Activated CD4-positive, alpha-beta T cell treated with anti-CD3 and anti-CD28 coated beads for 36 hours (primary cell): ENCODE results near the gene BOLA3. TPM values are rescaled to one million over a fixed set of nuclear protein-coding genes. Genes with fewer than 3 reads are reported as not detected.

Experiments
- ATAC-seq: fragments of 200-7000 bp; cut with Tn5 transposase; one replicate; pipeline ENCODE4 v1.10.0; 2021; ENCODE audit warnings: mild to moderate bottlenecking, moderate library complexity
- CTCF ChIA-PET: fragments of 350-600 bp; sonication (Branson Sonifier 250); formaldehyde crosslinking; loops from one replicate; lab custom pipeline; 2021; ENCODE audit warnings: antibody characterized with exemption; lab: Charles Lee
- POLR2A ChIA-PET: fragments of 350-600 bp; sonication (Branson Sonifier 250); formaldehyde crosslinking; loops from one replicate; lab custom pipeline; 2021; ENCODE audit warnings: antibody characterized with exemption, inconsistent platforms; lab: Charles Lee
- DNase-seq: peaks from one replicate; pipeline ENCODE4 v3.0.0-alpha.2; 2020
- H3K27ac Mint-ChIP-seq: one replicate; pipeline ENCODE4 v1.8.0; 2021; ENCODE audit warnings: mixed read lengths
- H3K27me3 Mint-ChIP-seq: one replicate; pipeline ENCODE4 v1.8.0; 2021; ENCODE audit warnings: mixed read lengths
- H3K36me3 Mint-ChIP-seq: one replicate; pipeline ENCODE4 v1.8.0; 2021; ENCODE audit warnings: low read depth, mixed read lengths
- H3K4me1 Mint-ChIP-seq: one replicate; pipeline ENCODE4 v1.8.0; 2021; ENCODE audit warnings: mixed read lengths
- H3K4me3 Mint-ChIP-seq: one replicate; pipeline ENCODE4 v1.8.0; 2021; ENCODE audit warnings: mild to moderate bottlenecking, moderate library complexity, mixed read lengths
- H3K9me3 Mint-ChIP-seq: one replicate; pipeline ENCODE4 v1.8.0; 2021; ENCODE audit warnings: low read depth, mixed read lengths
- intact Hi-C, 2 experiments: fragments of 100-400 bp; cut with DNase I in 1 of 2; cut with micrococcal nuclease in 1 of 2; formaldehyde crosslinking; loops; one replicate each; pipeline versions ENCODE4 v1.14.2 to v1.15.1; 2022 to 2024; cut with DNase I, micrococcal nuclease
- total RNA-seq, 2 experiments: library from RNA; stranded (reverse); gene quantifications; one replicate each; pipeline ENCODE4 v1.2.3, GENCODE V29; 2021

The BOLA3 gene
- total RNA-seq, 2 experiments from 2014 or later = 119 to 130 TPM

GRCh38 chr2:74104839-74105238 lies 42.9 kb downstream of the BOLA3 start:
- peaks cover 12% of the 10 kb centered on the region for H3K36me3 Mint-ChIP-seq
- H3K9me3 Mint-ChIP-seq = no peaks in the 10 kb centered on the region
- no peak for ATAC-seq
- intact Hi-C loops = loop anchor here in 1 of 2 experiments (10.0 kb wide), 1 partner anchor 200 kb away; no protein-coding TSS in a partner anchor
- ChIA-PET CTCF (interaction anchor here (0.6 to 2.4 kb wide), 4 partner anchors 16 to 196 kb away, joined by 3 to 8 read pairs (median 3); no protein-coding TSS in a partner anchor), POLR2A (interaction anchor here (0.5 kb wide), 1 partner anchor 50 kb away, joined by 4 read pairs; no protein-coding TSS in a partner anchor)
- DNase-seq = no peak
- H3K4me1 Mint-ChIP-seq = no peaks in the 10 kb centered on the region
- H3K27me3 Mint-ChIP-seq = no peaks in the 10 kb centered on the region
- no peak overlapping the region for H3K4me3 Mint-ChIP-seq
- H3K27ac Mint-ChIP-seq = no peak overlapping the region

DNA sequence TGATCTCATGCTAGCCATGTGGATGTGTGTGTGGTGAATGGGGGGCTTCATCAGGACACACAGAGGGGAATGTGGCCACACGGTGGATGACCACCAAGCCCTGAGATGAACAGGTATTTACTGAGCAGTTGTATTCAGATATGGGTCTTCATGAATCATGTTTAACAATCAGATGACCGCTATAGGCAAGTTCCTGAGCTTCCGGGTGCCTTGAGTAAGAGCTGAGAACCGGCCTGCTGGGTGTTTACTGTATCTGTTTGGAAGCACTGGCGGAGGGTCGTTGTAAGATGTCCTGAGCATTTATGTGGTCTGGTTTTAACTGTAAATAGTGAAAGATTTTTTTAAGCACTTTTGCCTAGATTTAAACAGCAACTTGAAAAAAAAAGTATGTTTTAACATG lies 43.9 kb downstream of the BOLA3 start:
- Mint-ChIP-seq H3K9me3 (no peaks in the 10 kb centered on the region), H3K36me3 (peaks cover 22% of the 10 kb centered on the region), H3K27me3 (no peaks in the 10 kb centered on the region), H3K4me3 (no peak overlapping the region), H3K27ac (no peak overlapping the region), H3K4me1 (no peaks in the 10 kb centered on the region)
- intact Hi-C loops = loop anchor here in 1 of 2 experiments (10.0 kb wide), 1 partner anchor 199 kb away; no protein-coding TSS in a partner anchor
- CTCF ChIA-PET = interaction anchor here (0.6 to 2.4 kb wide), 3 partner anchors 17 to 686 kb away, joined by 4 to 8 read pairs (median 8); no protein-coding TSS in a partner anchor
- DNase-seq (no peak), ATAC-seq (no peak)
- POLR2A ChIA-PET = no interaction called here

- H3K27ac Mint-ChIP-seq = no peak overlapping the region
- CTCF ChIA-PET = no interaction called here
- H3K4me3 Mint-ChIP-seq = no peak overlapping the region
- intact Hi-C loops = loop anchor here in 1 of 2 experiments (10.0 kb wide), 1 partner anchor 198 kb away; no protein-coding TSS in a partner anchor
- no peaks in the 10 kb centered on the region for H3K9me3 Mint-ChIP-seq
- H3K27me3 Mint-ChIP-seq = no peaks in the 10 kb centered on the region
- POLR2A ChIA-PET = no interaction called here
- no peak for DNase-seq
- H3K36me3 Mint-ChIP-seq = peaks cover 23% of the 10 kb centered on the region
- H3K4me1 Mint-ChIP-seq = no peaks in the 10 kb centered on the region
- no peak for ATAC-seq
Observed at GRCh38 chr2:74102516-74102915, 45.2 kb downstream of the BOLA3 start.

GRCh38 chr2:74101574-74102300 lies 46.0 kb downstream of the BOLA3 start:
- no peaks in the 10 kb centered on the region for H3K9me3 Mint-ChIP-seq
- intact Hi-C loops = loop anchor here in 1 of 2 experiments (10.0 kb wide), 1 partner anchor 197 kb away; no protein-coding TSS in a partner anchor
- POLR2A ChIA-PET = no interaction called here

DNA sequence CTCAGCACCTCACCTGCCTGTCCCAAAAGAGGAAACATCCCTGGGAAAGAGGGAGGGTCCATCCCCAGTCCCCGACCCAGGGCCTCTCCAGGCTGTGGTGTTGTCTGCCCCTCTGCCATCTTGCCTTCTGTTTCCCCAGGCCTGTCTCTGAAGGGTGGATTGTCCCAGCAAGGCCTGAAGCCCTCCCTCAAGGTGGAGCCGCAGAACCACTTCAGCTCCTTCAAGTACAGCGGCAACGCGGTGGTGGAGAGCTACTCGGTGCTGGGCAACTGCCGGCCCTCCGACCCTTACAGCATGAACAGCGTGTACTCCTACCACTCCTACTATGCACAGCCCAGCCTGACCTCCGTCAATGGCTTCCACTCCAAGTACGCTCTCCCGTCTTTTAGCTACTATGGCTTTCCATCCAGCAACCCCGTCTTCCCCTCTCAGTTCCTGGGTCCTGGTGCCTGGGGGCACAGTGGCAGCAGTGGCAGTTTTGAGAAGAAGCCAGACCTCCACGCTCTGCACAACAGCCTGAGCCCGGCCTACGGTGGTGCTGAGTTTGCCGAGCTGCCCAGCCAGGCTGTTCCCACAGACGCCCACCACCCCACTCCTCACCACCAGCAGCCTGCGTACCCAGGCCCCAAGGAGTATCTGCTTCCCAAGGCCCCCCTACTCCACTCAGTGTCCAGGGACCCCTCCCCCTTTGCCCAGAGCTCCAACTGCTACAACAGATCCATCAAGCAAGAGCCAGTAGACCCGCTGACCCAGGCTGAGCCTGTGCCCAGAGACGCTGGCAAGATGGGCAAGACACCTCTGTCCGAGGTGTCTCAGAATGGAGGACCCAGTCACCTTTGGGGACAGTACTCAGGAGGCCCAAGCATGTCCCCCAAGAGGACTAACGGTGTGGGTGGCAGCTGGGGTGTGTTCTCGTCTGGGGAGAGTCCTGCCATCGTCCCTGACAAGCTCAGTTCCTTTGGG lies 47.2 kb downstream of the BOLA3 start:
- no peak for ATAC-seq
- H3K27me3 Mint-ChIP-seq = no peaks in the 10 kb centered on the region

More at GRCh38 chr2:74101574-74102300, 46.0 kb downstream of the BOLA3 start:
- CTCF ChIA-PET = interaction anchor here (0.7 kb wide), 1 partner anchor 247 kb away, joined by 3 read pairs; no protein-coding TSS in a partner anchor
- DNase-seq (no peak), ATAC-seq (no peak)
- Mint-ChIP-seq H3K36me3 (peaks cover 23% of the 10 kb centered on the region), H3K27ac (no peak overlapping the region), H3K27me3 (no peaks in the 10 kb centered on the region), H3K4me3 (no peak overlapping the region), H3K4me1 (no peaks in the 10 kb centered on the region)

GRCh38 chr2:74099835-74100234 lies 47.9 kb downstream of the BOLA3 start:
- DNase-seq (no peak), ATAC-seq (no peak)
- no peaks in the 10 kb centered on the region for H3K27me3 Mint-ChIP-seq
- H3K36me3 Mint-ChIP-seq = peaks cover 29% of the 10 kb centered on the region
- POLR2A ChIA-PET = no interaction called here
- H3K4me3 Mint-ChIP-seq = no peak overlapping the region
- CTCF ChIA-PET = interaction anchor here (1.5 kb wide), 1 partner anchor 275 kb away, joined by 3 read pairs; no protein-coding TSS in a partner anchor
- H3K9me3 Mint-ChIP-seq = no peaks in the 10 kb centered on the region
- intact Hi-C loops = loop anchor here in 1 of 2 experiments (10.0 kb wide), 1 partner anchor 195 kb away; no protein-coding TSS in a partner anchor
- H3K27ac Mint-ChIP-seq = no peak overlapping the region
- H3K4me1 Mint-ChIP-seq = no peaks in the 10 kb centered on the region

More for the DNA sequence above, 47.2 kb downstream of the BOLA3 start:
- intact Hi-C loops = loop anchor here in 1 of 2 experiments (10.0 kb wide), 1 partner anchor 196 kb away; no protein-coding TSS in a partner anchor
- peaks cover 29% of the 10 kb centered on the region for H3K36me3 Mint-ChIP-seq
- no peaks in the 10 kb centered on the region for H3K9me3 Mint-ChIP-seq
- ChIA-PET CTCF (interaction anchor here (0.6 to 1.5 kb wide), 3 partner anchors 69 to 276 kb away, joined by 3 read pairs; no protein-coding TSS in a partner anchor), POLR2A (no interaction called here)
- no peak overlapping the region for H3K27ac Mint-ChIP-seq
- no peak overlapping the region for H3K4me3 Mint-ChIP-seq
- H3K4me1 Mint-ChIP-seq = no peaks in the 10 kb centered on the region
- no peak for DNase-seq

- intact Hi-C loops = no loop called here
- Mint-ChIP-seq H3K9me3 (no peaks in the 10 kb centered on the region), H3K36me3 (peaks cover 34% of the 10 kb centered on the region), H3K27ac (no peak overlapping the region), H3K27me3 (no peaks in the 10 kb centered on the region), H3K4me3 (no peak overlapping the region), H3K4me1 (no peaks in the 10 kb centered on the region)
- ChIA-PET CTCF (interaction anchor here (1.5 kb wide), 1 partner anchor 275 kb away, joined by 3 read pairs; no protein-coding TSS in a partner anchor), POLR2A (interaction anchor here (0.5 kb wide), 1 partner anchor 700 kb away, joined by 4 read pairs; no protein-coding TSS in a partner anchor)
- DNase-seq (no peak), ATAC-seq (no peak)
Observed at GRCh38 chr2:74099271-74099670, 48.4 kb downstream of the BOLA3 start.

DNA sequence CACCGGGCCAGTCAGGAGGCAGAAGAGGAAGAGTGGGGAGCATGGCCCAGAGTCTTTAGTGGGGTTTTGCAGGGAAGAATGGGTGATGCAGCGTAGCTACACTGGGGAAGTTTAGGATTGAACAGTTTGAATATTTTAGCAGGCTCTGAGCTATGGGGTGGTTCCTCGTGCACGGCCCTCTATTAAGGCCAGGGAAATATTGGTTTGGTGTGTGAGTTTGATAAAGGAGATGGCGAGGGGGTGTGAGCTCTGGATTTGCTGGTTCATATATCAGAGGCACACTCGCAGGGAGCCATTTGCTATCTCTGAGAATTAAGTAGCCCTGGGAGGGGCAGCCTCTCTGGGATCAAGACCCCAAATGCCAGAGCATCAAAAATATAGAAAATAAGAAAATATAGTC lies 50.1 kb downstream of the BOLA3 start:
- CTCF ChIA-PET = interaction anchor here (0.7 to 1.1 kb wide), 3 partner anchors 9 to 274 kb away, joined by 3 to 4 read pairs (median 3); no protein-coding TSS in a partner anchor
- Mint-ChIP-seq H3K36me3 (peaks cover 34% of the 10 kb centered on the region), H3K27ac (peak overlapping the region; percentile 27), H3K4me3 (no peak overlapping the region), H3K9me3 (no peaks in the 10 kb centered on the region), H3K4me1 (no peaks in the 10 kb centered on the region), H3K27me3 (no peaks in the 10 kb centered on the region)
- no peak for DNase-seq
- no peak for ATAC-seq
- intact Hi-C loops = no loop called here
- POLR2A ChIA-PET = interaction anchor here (0.6 kb wide), 1 partner anchor 404 kb away, joined by 3 read pairs; no protein-coding TSS in a partner anchor

GRCh38 chr2:74096052-74096451 lies 51.7 kb downstream of the BOLA3 start:
- H3K9me3 Mint-ChIP-seq = no peaks in the 10 kb centered on the region
- H3K4me3 Mint-ChIP-seq = no peak overlapping the region
- ATAC-seq (no peak), DNase-seq (no peak)
- peaks cover 34% of the 10 kb centered on the region for H3K36me3 Mint-ChIP-seq
- CTCF ChIA-PET = interaction anchor here (0.7 to 0.8 kb wide), 2 partner anchors 128 to 187 kb away, joined by 3 read pairs; no protein-coding TSS in a partner anchor
- no peaks in the 10 kb centered on the region for H3K4me1 Mint-ChIP-seq
- POLR2A ChIA-PET = no interaction called here
- no peak overlapping the region for H3K27ac Mint-ChIP-seq
- intact Hi-C loops = no loop called here
- H3K27me3 Mint-ChIP-seq = no peaks in the 10 kb centered on the region

GRCh38 chr2:74095632-74096031 lies 52.1 kb downstream of the BOLA3 start:
- ATAC-seq (no peak), DNase-seq (no peak)
- Mint-ChIP-seq H3K4me1 (no peaks in the 10 kb centered on the region), H3K9me3 (no peaks in the 10 kb centered on the region), H3K27ac (peak overlapping the region; percentile 21), H3K27me3 (no peaks in the 10 kb centered on the region), H3K36me3 (peaks cover 34% of the 10 kb centered on the region), H3K4me3 (no peak overlapping the region)
- ChIA-PET CTCF (interaction anchor here (0.7 to 1.2 kb wide), 2 partner anchors 54 to 186 kb away, joined by 3 read pairs; no protein-coding TSS in a partner anchor), POLR2A (no interaction called here)
- intact Hi-C loops = no loop called here
